Transverse colon (tissue), 3 donors: ENCODE measurements around the gene TSTD2.

Experiments
- CTCF ChIP-seq, 5 experiments: fragments of 200-600 bp in 3 of 5; fragments of 450-650 bp in 2 of 5; sonication (generic) in 3 of 5; IDR thresholded peaks; 1 replicate in 2 of 5; 2 replicates in 3 of 5; pipeline ENCODE4 v1.5.1; 2016 to 2017; ENCODE audit warnings: antibody characterized with exemption in 5 of 5, inconsistent platforms in 3 of 5, mild to moderate bottlenecking in 2 of 5, moderate library complexity in 1 of 5
- POLR2A ChIP-seq: fragments of 450-650 bp; IDR thresholded peaks from one replicate; pipeline ENCODE4 v1.6.1; 2016; ENCODE audit warnings: antibody characterized with exemption, mild to moderate bottlenecking, moderate library complexity

- TF ChIP-seq CTCF (IDR thresholded peaks at IDR 0.05) (no peak), POLR2A (no peak)
Measured at GRCh38 chr9:97638666-97639065, 5.5 kb upstream of the TSTD2 start.
